Karpas-422 (cell line): ENCODE results near the gene SMNDC1. TPM values are rescaled to one million over a fixed set of nuclear protein-coding genes. Genes with fewer than 3 reads are reported as not detected.

Source experiments
- DNase-seq: peaks from one replicate; pipeline ENCODE4 v3.0.0-alpha.2; 2015
- H2AFZ ChIP-seq: fragments of 200-600 bp; sonication (generic); 2 replicates; pipeline ENCODE4 v1.6.1; 2014; ENCODE audit warnings: antibody characterized with exemption, low read length, mixed read lengths
- H3K27ac ChIP-seq: fragments of 200-600 bp; sonication (generic); 2 replicates; pipeline ENCODE4 v1.5.1; 2014; ENCODE audit warnings: mild to moderate bottlenecking, low read length, moderate library complexity
- H3K27me3 ChIP-seq: fragments of 200-600 bp; sonication (generic); 2 replicates; pipeline ENCODE4 v1.6.1; 2014; ENCODE audit warnings: low read length, mixed read lengths
- H3K36me3 ChIP-seq: fragments of 200-600 bp; sonication (generic); 2 replicates; pipeline ENCODE4 v1.6.1; 2014; ENCODE audit warnings: low read length, mixed read lengths; ENCODE audit not compliant: insufficient read depth
- H3K4me1 ChIP-seq: fragments of 200-600 bp; sonication (generic); 2 replicates; pipeline ENCODE4 v1.6.1; 2014; ENCODE audit warnings: mild to moderate bottlenecking, low read length, mixed read lengths
- H3K4me2 ChIP-seq: fragments of 200-600 bp; sonication (generic); 2 replicates; pipeline ENCODE4 v1.6.1; 2014; ENCODE audit warnings: low read length, low read depth, mild to moderate bottlenecking; ENCODE audit not compliant: poor library complexity, severe bottlenecking
- H3K4me3 ChIP-seq: fragments of 200-600 bp; sonication (generic); 2 replicates; pipeline ENCODE4 v1.5.1; 2014; ENCODE audit warnings: mild to moderate bottlenecking, antibody characterized with exemption, low read length, mixed read lengths
- H3K79me2 ChIP-seq: fragments of 200-600 bp; sonication (generic); 2 replicates; pipeline ENCODE4 v1.6.1; 2014; ENCODE audit warnings: mild to moderate bottlenecking, low read length, mixed read lengths
- H3K9ac ChIP-seq: fragments of 200-600 bp; sonication (generic); 2 replicates; pipeline ENCODE4 v1.6.0; 2014; ENCODE audit warnings: low read length
- H3K9me2 ChIP-seq: fragments of 200-600 bp; sonication (generic), shearing (Covaris generic); replicated peaks from 2 replicates; pipeline ENCODE4 v1.6.0; 2014; ENCODE audit warnings: mild to moderate bottlenecking, low read length, moderate library complexity; ENCODE audit not compliant: insufficient read depth
- H3K9me3 ChIP-seq: fragments of 300-700, 200-600 bp; sonication (generic); 2 replicates; pipeline ENCODE4 v1.6.1; 2014; ENCODE audit warnings: low read length, mixed read lengths
- H4K20me1 ChIP-seq: fragments of 200-600 bp; sonication (generic); 2 replicates; pipeline ENCODE4 v1.6.1; 2014; ENCODE audit warnings: mild to moderate bottlenecking, antibody characterized with exemption, low read length, low read depth; ENCODE audit not compliant: insufficient read depth
- total RNA-seq: library from RNA; depleted of rRNA; stranded (reverse); fragments of >200 nt; shearing (Covaris generic); gene quantifications from 2 replicates; pipeline ENCODE4 v1.2.3, GENCODE V29; 2014; ENCODE audit warnings: low replicate concordance

The SMNDC1 gene
- total RNA-seq, 1 experiment from 2014 or later = 26.1 TPM

GRCh38 chr10:110324805-110325280 lies 20.1 kb upstream of the SMNDC1 start:
- no peaks in the 10 kb centered on the region for H3K79me2 ChIP-seq
- no peak overlapping the region for H3K27ac ChIP-seq
- no peak overlapping the region for H3K4me2 ChIP-seq
- H3K4me1 ChIP-seq = no peaks in the 10 kb centered on the region
- no peaks in the 10 kb centered on the region for H3K36me3 ChIP-seq
- no peaks in the 10 kb centered on the region for H3K9me2 ChIP-seq
- H3K4me3 ChIP-seq = no peak overlapping the region
- no peak overlapping the region for H3K9ac ChIP-seq
- no peak for DNase-seq
- H3K27me3 ChIP-seq = no peaks in the 10 kb centered on the region; the same call in 1 of the 2 replicates
- H3K9me3 ChIP-seq = 0 out of 2 replicates have a peak, but pooled peaks cover 4% of the 10 kb centered on the region
- no peak overlapping the region for H2AFZ ChIP-seq
- no peaks in the 10 kb centered on the region for H4K20me1 ChIP-seq

- no peak overlapping the region for H3K4me3 ChIP-seq
- H3K9ac ChIP-seq = no peak overlapping the region
- H3K9me2 ChIP-seq = no peaks in the 10 kb centered on the region
- H3K36me3 ChIP-seq = no peaks in the 10 kb centered on the region
- no peaks in the 10 kb centered on the region; the same call in 1 of the 2 replicates for H3K27me3 ChIP-seq
- H3K9me3 ChIP-seq = no peaks in the 10 kb centered on the region
- no peak overlapping the region for H2AFZ ChIP-seq
- H3K4me1 ChIP-seq = no peaks in the 10 kb centered on the region
- no peak overlapping the region for H3K27ac ChIP-seq
- no peak overlapping the region for H3K4me2 ChIP-seq
- H4K20me1 ChIP-seq = no peaks in the 10 kb centered on the region
- no peak for DNase-seq
- no peaks in the 10 kb centered on the region for H3K79me2 ChIP-seq
Measured at GRCh38 chr10:110324201-110324804, 19.6 kb upstream of the SMNDC1 start.

- H3K4me3 ChIP-seq = no peak overlapping the region
- H3K4me1 ChIP-seq = no peaks in the 10 kb centered on the region
- H3K27me3 ChIP-seq = no peaks in the 10 kb centered on the region; the same call in 1 of the 2 replicates
- H3K9ac ChIP-seq = no peak overlapping the region
- H2AFZ ChIP-seq = no peak overlapping the region
- H3K9me2 ChIP-seq = no peaks in the 10 kb centered on the region
- no peaks in the 10 kb centered on the region for H3K36me3 ChIP-seq
- no peak overlapping the region for H3K4me2 ChIP-seq
- H3K9me3 ChIP-seq = no peaks in the 10 kb centered on the region
- no peak overlapping the region for H3K27ac ChIP-seq
- no peaks in the 10 kb centered on the region for H3K79me2 ChIP-seq
- DNase-seq = no peak
- no peaks in the 10 kb centered on the region for H4K20me1 ChIP-seq
Measured at GRCh38 chr10:110323503-110323902, 18.8 kb upstream of the SMNDC1 start.

GRCh38 chr10:110321869-110322620 lies 17.3 kb upstream of the SMNDC1 start:
- Histone ChIP-seq H3K9me2 (no peaks in the 10 kb centered on the region), H4K20me1 (no peaks in the 10 kb centered on the region), H3K27me3 (no peaks in the 10 kb centered on the region; the same call in 1 of the 2 replicates), H3K27ac (no peak overlapping the region), H3K4me3 (no peak overlapping the region), H3K79me2 (no peaks in the 10 kb centered on the region), H3K9ac (no peak overlapping the region), H3K36me3 (no peaks in the 10 kb centered on the region), H3K4me1 (no peaks in the 10 kb centered on the region), H3K9me3 (no peaks in the 10 kb centered on the region), H3K4me2 (no peak overlapping the region), H2AFZ (no peak overlapping the region)
- no peak for DNase-seq

GRCh38 chr10:110317866-110318850 lies 13.4 kb upstream of the SMNDC1 start:
- H3K27me3 ChIP-seq = no peaks in the 10 kb centered on the region
- no peaks in the 10 kb centered on the region for H4K20me1 ChIP-seq
- H3K27ac ChIP-seq = no peak overlapping the region
- H3K9ac ChIP-seq = no peak overlapping the region
- no peak overlapping the region for H2AFZ ChIP-seq
- H3K4me1 ChIP-seq = peaks cover 6% of the 10 kb centered on the region
- H3K4me2 ChIP-seq = no peak overlapping the region
- H3K9me3 ChIP-seq = no peaks in the 10 kb centered on the region
- DNase-seq = no peak
- no peaks in the 10 kb centered on the region for H3K9me2 ChIP-seq
- no peaks in the 10 kb centered on the region for H3K79me2 ChIP-seq
- H3K36me3 ChIP-seq = no peaks in the 10 kb centered on the region
- no peak overlapping the region for H3K4me3 ChIP-seq

- H3K9ac ChIP-seq = no peak overlapping the region
- H3K4me2 ChIP-seq = no peak overlapping the region
- H3K9me2 ChIP-seq = no peaks in the 10 kb centered on the region
- H4K20me1 ChIP-seq = no peaks in the 10 kb centered on the region
- H3K27ac ChIP-seq = no peak overlapping the region
- H3K36me3 ChIP-seq = no peaks in the 10 kb centered on the region
- H3K79me2 ChIP-seq = no peaks in the 10 kb centered on the region
- no peaks in the 10 kb centered on the region for H3K27me3 ChIP-seq
- DNase-seq = no peak
- no peak overlapping the region for H2AFZ ChIP-seq
- no peaks in the 10 kb centered on the region for H3K9me3 ChIP-seq
- peaks cover 18% of the 10 kb centered on the region for H3K4me1 ChIP-seq
- no peak overlapping the region for H3K4me3 ChIP-seq
Measured at GRCh38 chr10:110313674-110314073, 9.0 kb upstream of the SMNDC1 start.

- Histone ChIP-seq H3K4me3 (no peak overlapping the region), H3K79me2 (no peaks in the 10 kb centered on the region), H3K36me3 (no peaks in the 10 kb centered on the region), H3K9me2 (no peaks in the 10 kb centered on the region), H4K20me1 (no peaks in the 10 kb centered on the region), H3K4me2 (no peak overlapping the region), H2AFZ (no peak overlapping the region), H3K27me3 (no peaks in the 10 kb centered on the region), H3K9ac (no peak overlapping the region), H3K9me3 (no peaks in the 10 kb centered on the region), H3K27ac (no peak overlapping the region), H3K4me1 (peaks cover 18% of the 10 kb centered on the region)
- no peak for DNase-seq
Measured at GRCh38 chr10:110312206-110312605, 7.5 kb upstream of the SMNDC1 start.
